IMR-90 (cell line): Measurements from ENCODE around the gene STAU1. TPM values are rescaled to one million over a fixed set of nuclear protein-coding genes. Genes with fewer than 3 reads are reported as not detected.

Experiments
- ATAC-seq: fragments of 200-7000 bp; cut with Tn5 transposase; 2 replicates; pipeline ENCODE4 v1.9.1; 2020; ENCODE audit warnings: low read depth, mild to moderate bottlenecking, moderate library complexity
- BruUV-seq: library from RNA; stranded (reverse); fragments of 400-500 nt; replicated peaks from 2 replicates; lab custom pipeline; 2021; lab: Mats Ljungman, UMichigan
- CTCF ChIA-PET: fragments of 300-600 bp; formaldehyde crosslinking; extraction: SDS; loops from one replicate; lab custom pipeline; 2021; ENCODE audit warnings: antibody characterized with exemption; lab: Yijun Ruan, JAX
- POLR2A ChIA-PET: fragments of 300-600 bp; sonication (Branson Sonifier 250); formaldehyde crosslinking; loops from one replicate; lab custom pipeline; 2022; ENCODE audit warnings: antibody characterized with exemption; ENCODE audit not compliant: unreplicated experiment; lab: Charles Lee
- DNase-seq: peaks from one replicate; pipeline ENCODE4 v3.0.0; 2013
- H2AFZ ChIP-seq: replicated peaks from 2 replicates; pipeline ENCODE3; 2013; ENCODE audit warnings: low read length, mild to moderate bottlenecking; ENCODE audit not compliant: poor library complexity
- H2AK5ac ChIP-seq: 2 replicates; pipeline ENCODE4 v1.6.1; 2013; ENCODE audit warnings: low read depth, low read length, inconsistent platforms
- H2AK9ac ChIP-seq: replicated peaks from 2 replicates; pipeline ENCODE3; 2013; ENCODE audit warnings: mild to moderate bottlenecking, low read depth, low read length, moderate library complexity; ENCODE audit not compliant: poor library complexity
- H2BK120ac ChIP-seq: 2 replicates; pipeline ENCODE4 v1.6.1; 2013; ENCODE audit warnings: low read depth, low read length, inconsistent platforms
- H2BK15ac ChIP-seq: 3 replicates; pipeline ENCODE4 v1.6.1; 2013; ENCODE audit warnings: low read depth, low read length, inconsistent platforms
- H2BK20ac ChIP-seq: 2 replicates; pipeline ENCODE4 v1.6.1; 2013; ENCODE audit warnings: low read depth, mild to moderate bottlenecking, inconsistent platforms, low read length, moderate library complexity
- H2BK5ac ChIP-seq: 2 replicates; pipeline ENCODE4 v1.6.1; 2013; ENCODE audit warnings: mild to moderate bottlenecking, low read depth, low read length, inconsistent platforms; ENCODE audit not compliant: poor library complexity, severe bottlenecking
- H3K14ac ChIP-seq: replicated peaks from 2 replicates; pipeline ENCODE4 v1.6.1; 2013; ENCODE audit warnings: low read depth, low read length, inconsistent platforms
- H3K18ac ChIP-seq: 2 replicates; pipeline ENCODE4 v1.6.1; 2013; ENCODE audit warnings: low read depth, low read length, control low read depth
- H3K23ac ChIP-seq: 2 replicates; pipeline ENCODE4 v1.6.1; 2013; ENCODE audit warnings: low read depth, low read length, inconsistent platforms
- H3K27ac ChIP-seq: 2 replicates; pipeline ENCODE4 v1.5.1; 2013; ENCODE audit warnings: mild to moderate bottlenecking, control low read depth, low read length; ENCODE audit not compliant: insufficient read depth
- H3K27me3 ChIP-seq: 2 replicates; pipeline ENCODE4 v1.6.1; 2013; ENCODE audit warnings: low read length; ENCODE audit not compliant: control insufficient read depth, insufficient read depth
- H3K36me3 ChIP-seq: 2 replicates; pipeline ENCODE4 v1.6.1; 2013; ENCODE audit warnings: low read length, mixed read lengths; ENCODE audit not compliant: control insufficient read depth, insufficient read depth
- H3K4ac ChIP-seq: 2 replicates; pipeline ENCODE4 v1.6.1; 2013; ENCODE audit warnings: low read depth, low read length, inconsistent platforms
- H3K4me1 ChIP-seq: 2 replicates; pipeline ENCODE4 v1.6.1; 2013; ENCODE audit warnings: low read length, mixed read lengths; ENCODE audit not compliant: control insufficient read depth, insufficient read depth
- H3K4me2 ChIP-seq: 2 replicates; pipeline ENCODE4 v1.6.1; 2013; ENCODE audit warnings: low read depth, mild to moderate bottlenecking, control low read depth, low read length, moderate library complexity
- H3K4me3 ChIP-seq: 2 replicates; pipeline ENCODE4 v1.5.1; 2013; ENCODE audit warnings: low read depth, mild to moderate bottlenecking, control low read depth, low read length, moderate library complexity; ENCODE audit not compliant: insufficient read depth
- H3K56ac ChIP-seq: 2 replicates; pipeline ENCODE4 v1.6.1; 2013; ENCODE audit warnings: low read length, inconsistent platforms; ENCODE audit not compliant: insufficient read depth; ENCODE audit errors: extremely low read depth
- H3K79me1 ChIP-seq, 2 experiments: 2 replicates each; pipeline ENCODE4 v1.6.1; 2013; ENCODE audit warnings: low read length in 2 of 2, inconsistent platforms in 1 of 2, low read depth in 1 of 2
- H3K9ac ChIP-seq: 2 replicates; pipeline ENCODE4 v1.6.1; 2013; ENCODE audit warnings: low read depth, low read length, control low read depth
- H3K9me1 ChIP-seq: 2 replicates; pipeline ENCODE4 v1.6.1; 2013; ENCODE audit warnings: low read length, inconsistent platforms; ENCODE audit not compliant: insufficient read depth
- H3K9me3 ChIP-seq: 2 replicates; pipeline ENCODE4 v1.6.1; 2013; ENCODE audit warnings: low read length; ENCODE audit not compliant: control insufficient read depth, insufficient read depth
- H4K20me1 ChIP-seq: 2 replicates; pipeline ENCODE4 v1.6.1; 2013; ENCODE audit warnings: low read length, inconsistent platforms; ENCODE audit not compliant: insufficient read depth
- H4K5ac ChIP-seq: 2 replicates; pipeline ENCODE4 v1.6.1; 2013; ENCODE audit warnings: mild to moderate bottlenecking, low read depth, low read length, control low read depth
- H4K8ac ChIP-seq, 2 experiments: 2 replicates each; pipeline ENCODE4 v1.6.1; 2013; ENCODE audit warnings: low read depth in 2 of 2, low read length in 2 of 2, control low read depth in 1 of 2, inconsistent platforms in 1 of 2
- H4K91ac ChIP-seq: 2 replicates; pipeline ENCODE4 v1.6.1; 2013; ENCODE audit warnings: low read depth, low read length, inconsistent platforms; ENCODE audit not compliant: insufficient read depth
- CEBPB ChIP-seq: IDR thresholded peaks from 2 replicates; pipeline ENCODE4 v1.6.1; 2012; ENCODE audit warnings: low read depth, low read length, improper control_type of control experiment
- RAD21 ChIP-seq: IDR thresholded peaks from 2 replicates; pipeline ENCODE4 v1.6.1; 2012; ENCODE audit warnings: low read length, improper control_type of control experiment
- WGBS, 2 experiments: methylation state at CpG; one replicate each; pipeline versions ENCODE4 v1.1.5 to v1.1.7; 2013; ENCODE audit warnings: missing lambda C conversion rate in 2 of 2; ENCODE audit not compliant: insufficient read length in 1 of 2; ENCODE audit errors: extremely low coverage in 2 of 2; 5-methylcytosine and 5-hydroxymethylcytosine counted together
- dilution Hi-C: fragments of 300-500 bp; cut with HindIII; formaldehyde crosslinking; loops from one replicate; pipeline ENCODE4 v1.14.3; 2018; ENCODE audit warnings: low sequenced_read_pairs; ENCODE audit not compliant: unreplicated experiment
- in situ Hi-C: fragments of 300-500 bp; cut with MboI; formaldehyde crosslinking; loops from 3 replicates; pipeline ENCODE4 v1.14.3; 2019; ENCODE audit warnings: low sequenced_read_pairs, inconsistent platforms, mixed read lengths
- intact Hi-C: fragments of 100-400 bp; cut with micrococcal nuclease; formaldehyde crosslinking; loops from 2 replicates; pipeline ENCODE4 v1.10.0; 2022
- polyA plus RNA-seq, 3 experiments: library from polyadenylated mRNA; depleted of rRNA; stranded (reverse); fragments of >200 nt; gene quantifications; 2 replicates each; pipeline ENCODE4 v1.2.3, GENCODE V29; 2012; ENCODE audit warnings: low replicate concordance in 1 of 3
- total RNA-seq: library from RNA; depleted of rRNA; stranded (reverse); fragments of >200 nt; gene quantifications from 2 replicates; pipeline ENCODE4 v1.2.3, GENCODE V29; 2012

Gene STAU1
- total and polyA plus RNA-seq, 2 of the 4 experiments (the other 2 are of a cell fraction), result 35.3 to 50.3 TPM

GRCh38 chr20:49151436-49151835 is 36.7 kb downstream of the STAU1 start:
- H3K18ac ChIP-seq, result no peak overlapping the region
- H2BK5ac ChIP-seq, result no peak overlapping the region
- H3K9me3 ChIP-seq, result no peaks in the 10 kb centered on the region
- no peak overlapping the region for H3K9ac ChIP-seq
- no peak overlapping the region for H2BK15ac ChIP-seq
- no peak for ATAC-seq
- intact Hi-C loops (no loop called here), in situ Hi-C loops (no loop called here), dilution Hi-C loops (no loop called here)
- no peak overlapping the region for H3K14ac ChIP-seq
- peaks cover 32% of the 10 kb centered on the region for H4K20me1 ChIP-seq
- no peak overlapping the region for H3K4me2 ChIP-seq
- H4K8ac ChIP-seq, result no peak overlapping the region
- no peak overlapping the region for H3K23ac ChIP-seq
- CTCF ChIA-PET, result no interaction called here
- no peak overlapping the region for H3K56ac ChIP-seq
- no peak overlapping the region for H2AK5ac ChIP-seq
- H2AFZ ChIP-seq, result no peak overlapping the region
- H3K9me1 ChIP-seq, result peaks cover 9% of the 10 kb centered on the region
- H2AK9ac ChIP-seq, result no peak overlapping the region
- H4K91ac ChIP-seq, result no peak overlapping the region
- H3K79me1 ChIP-seq, result peaks cover 22 to 61% of the 10 kb centered on the region in 2 experiments
- H3K4me3 ChIP-seq, result no peak overlapping the region
- H3K4ac ChIP-seq, result no peak overlapping the region
- no peaks in the 10 kb centered on the region for H3K4me1 ChIP-seq
- H2BK120ac ChIP-seq, result no peak overlapping the region
- no peak for DNase-seq
- no peaks in the 10 kb centered on the region for H3K27me3 ChIP-seq
- no peak for TF ChIP-seq CEBPB
- TF ChIP-seq RAD21, result no peak
- no peak overlapping the region for H2BK20ac ChIP-seq
- BruUV-seq, result no TSS peak
- POLR2A ChIA-PET, result no interaction called here
- H4K5ac ChIP-seq, result no peak overlapping the region
- WGBS, 2 experiments, result no CpG with 5 or more reads among the region's 6 CpGs
- H3K27ac ChIP-seq, result no peak overlapping the region
- peaks cover 27% of the 10 kb centered on the region for H3K36me3 ChIP-seq
